KMS-11 (cell line): ENCODE measurements around the gene SHE.

Experiments used
- H2AFZ ChIP-seq: fragments of 200-600 bp; sonication (generic); 2 replicates; pipeline ENCODE4 v1.6.1; 2016; ENCODE audit warnings: antibody characterized with exemption, mixed run types, low read depth
- H3K27ac ChIP-seq: fragments of 200-600 bp; sonication (generic); 2 replicates; pipeline ENCODE4 v1.6.1; 2016; ENCODE audit warnings: mild to moderate bottlenecking, mixed run types
- H3K27me3 ChIP-seq: fragments of 200-600 bp; sonication (generic); 2 replicates; pipeline ENCODE4 v1.6.1; 2017; ENCODE audit warnings: mild to moderate bottlenecking, low read depth, mixed run types, moderate library complexity; ENCODE audit not compliant: insufficient read depth
- H3K36me3 ChIP-seq: fragments of 200-600 bp; sonication (generic); 2 replicates; pipeline ENCODE4 v1.6.1; 2017; ENCODE audit warnings: mild to moderate bottlenecking, mixed run types; ENCODE audit not compliant: insufficient read depth
- H3K4me1 ChIP-seq: fragments of 200-600 bp; sonication (generic); 2 replicates; pipeline ENCODE4 v1.6.1; 2016; ENCODE audit warnings: mild to moderate bottlenecking, low read depth, mixed run types; ENCODE audit not compliant: poor library complexity, severe bottlenecking
- H3K4me2 ChIP-seq: fragments of 200-600 bp; sonication (generic); 2 replicates; pipeline ENCODE4 v1.7.0; 2016; ENCODE audit warnings: mild to moderate bottlenecking, mixed run types
- H3K4me3 ChIP-seq: fragments of 200-600 bp; sonication (generic); IDR thresholded peaks from 2 replicates; pipeline ENCODE4 v1.6.1; 2017; ENCODE audit warnings: low read depth, low read length, mixed read lengths; ENCODE audit not compliant: insufficient read depth
- H3K79me2 ChIP-seq: fragments of 200-600 bp; sonication (generic); 2 replicates; pipeline ENCODE4 v1.6.1; 2016; ENCODE audit warnings: low read depth, mixed run types; ENCODE audit not compliant: insufficient read depth
- H3K9ac ChIP-seq: fragments of 200-600 bp; sonication (generic); 2 replicates; pipeline ENCODE4 v1.6.1; 2016; ENCODE audit warnings: mild to moderate bottlenecking, mixed run types
- H4K20me1 ChIP-seq: fragments of 200-600 bp; sonication (generic); 2 replicates; pipeline ENCODE4 v1.6.1; 2016; ENCODE audit warnings: mild to moderate bottlenecking, mixed run types; ENCODE audit not compliant: insufficient read depth
- CTCF ChIP-seq: fragments of 200-600 bp; sonication (generic); conservative IDR thresholded peaks from 2 replicates; pipeline ENCODE4 v1.6.1; 2017; ENCODE audit warnings: low read depth, mild to moderate bottlenecking, antibody characterized with exemption, low read length, moderate library complexity, mixed read lengths

Gene SHE

GRCh38 chr1:154453161-154453560 lies 49.1 kb downstream of the SHE start:
- no peak overlapping the region for H3K4me3 ChIP-seq
- TF ChIP-seq CTCF: no peak
- H2AFZ ChIP-seq: no peak overlapping the region
- H3K27ac ChIP-seq: no peak overlapping the region
- no peak overlapping the region for H3K9ac ChIP-seq
- peaks cover 21% of the 10 kb centered on the region for H3K4me1 ChIP-seq
- H3K36me3 ChIP-seq: no peaks in the 10 kb centered on the region
- H3K79me2 ChIP-seq: no peaks in the 10 kb centered on the region
- peak overlapping the region; percentile 7; the same call in 1 of the 2 replicates for H3K4me2 ChIP-seq
- H4K20me1 ChIP-seq: no peaks in the 10 kb centered on the region
- H3K27me3 ChIP-seq: peaks cover 67% of the 10 kb centered on the region

GRCh38 chr1:154448331-154448811 lies 53.8 kb downstream of the SHE start:
- no peak overlapping the region for H3K27ac ChIP-seq
- no peak overlapping the region for H2AFZ ChIP-seq
- no peak overlapping the region for H3K4me3 ChIP-seq
- no peaks in the 10 kb centered on the region for H4K20me1 ChIP-seq
- no peaks in the 10 kb centered on the region for H3K36me3 ChIP-seq
- peaks cover 26% of the 10 kb centered on the region for H3K4me1 ChIP-seq
- H3K9ac ChIP-seq: no peak overlapping the region
- H3K79me2 ChIP-seq: no peaks in the 10 kb centered on the region
- no peak for TF ChIP-seq CTCF
- no peak overlapping the region for H3K4me2 ChIP-seq
- H3K27me3 ChIP-seq: peaks cover 87% of the 10 kb centered on the region

GRCh38 chr1:154446789-154447188 lies 55.4 kb downstream of the SHE start:
- Histone ChIP-seq H3K4me3 (no peak overlapping the region), H3K27me3 (peaks cover 87% of the 10 kb centered on the region), H3K36me3 (no peaks in the 10 kb centered on the region), H3K27ac (no peak overlapping the region), H4K20me1 (no peaks in the 10 kb centered on the region), H3K4me2 (no peak overlapping the region), H3K9ac (no peak overlapping the region), H3K4me1 (peaks cover 25% of the 10 kb centered on the region), H2AFZ (no peak overlapping the region), H3K79me2 (no peaks in the 10 kb centered on the region)
- no peak for TF ChIP-seq CTCF

GRCh38 chr1:154446292-154446691 lies 55.9 kb downstream of the SHE start:
- Histone ChIP-seq H3K4me2 (no peak overlapping the region), H3K36me3 (no peaks in the 10 kb centered on the region), H3K27ac (no peak overlapping the region), H3K79me2 (no peaks in the 10 kb centered on the region), H4K20me1 (no peaks in the 10 kb centered on the region), H3K27me3 (peaks cover 87% of the 10 kb centered on the region), H2AFZ (no peak overlapping the region), H3K9ac (no peak overlapping the region), H3K4me3 (peak overlapping the region; percentile 52), H3K4me1 (peaks cover 30% of the 10 kb centered on the region)
- TF ChIP-seq CTCF: no peak
